Skin of body (tissue), 3 donors: ENCODE data around the gene HSFY2. TPM values are rescaled to one million over a fixed set of nuclear protein-coding genes. Genes with fewer than 3 reads are reported as not detected.
"Not testable (repeated sequence)": the region's sequence is repeated elsewhere in the genome, so short reads cannot be mapped to it uniquely, and the experiment has no call there.

Experiments
- DNase-seq: peaks from one replicate; lab custom pipeline; 2025; lab: John Stamatoyannopoulos, UW
- small RNA-seq: library from RNA; depleted of rRNA; stranded (forward); fragments of <200 nt; gene quantifications from one replicate; pipeline ENCODE3, GENCODE V24; 2014; ENCODE audit warnings: low replicate concordance
- total RNA-seq: library from RNA; depleted of rRNA; stranded (reverse); fragments of >200 nt; gene quantifications from one replicate; pipeline ENCODE4 v1.2.3, GENCODE V29; 2014

HSFY2 gene, protein sequence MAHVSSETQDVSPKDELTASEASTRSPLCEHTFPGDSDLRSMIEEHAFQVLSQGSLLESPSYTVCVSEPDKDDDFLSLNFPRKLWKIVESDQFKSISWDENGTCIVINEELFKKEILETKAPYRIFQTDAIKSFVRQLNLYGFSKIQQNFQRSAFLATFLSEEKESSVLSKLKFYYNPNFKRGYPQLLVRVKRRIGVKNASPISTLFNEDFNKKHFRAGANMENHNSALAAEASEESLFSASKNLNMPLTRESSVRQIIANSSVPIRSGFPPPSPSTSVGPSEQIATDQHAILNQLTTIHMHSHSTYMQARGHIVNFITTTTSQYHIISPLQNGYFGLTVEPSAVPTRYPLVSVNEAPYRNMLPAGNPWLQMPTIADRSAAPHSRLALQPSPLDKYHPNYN
- not detected for total RNA-seq

DNA sequence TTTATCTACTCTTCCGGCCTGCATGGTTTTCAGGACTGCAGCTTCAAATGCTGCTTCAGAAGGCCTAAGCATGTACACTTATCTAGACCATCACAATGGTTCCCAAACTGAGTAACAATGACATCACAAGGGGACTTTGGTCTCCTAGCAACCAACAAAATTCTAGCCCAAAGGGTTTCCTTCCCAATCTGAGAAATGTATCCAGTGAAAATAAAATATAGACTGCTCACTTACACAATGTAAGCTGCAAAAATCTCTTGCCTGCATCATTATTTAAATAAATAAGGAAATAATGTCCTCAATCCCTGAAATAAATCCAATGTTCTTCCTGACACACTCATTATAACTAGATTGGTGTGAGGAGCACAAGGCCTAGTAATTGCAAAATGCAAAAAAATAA, at the start of gene HSFY2:
Gene HSFY2 (minus strand): TSS at position 101 of the 400 bp plus-strand sequence. CDS start 117 bp downstream, outside the sequence.
- DNase-seq = not testable (repeated sequence)

DNA sequence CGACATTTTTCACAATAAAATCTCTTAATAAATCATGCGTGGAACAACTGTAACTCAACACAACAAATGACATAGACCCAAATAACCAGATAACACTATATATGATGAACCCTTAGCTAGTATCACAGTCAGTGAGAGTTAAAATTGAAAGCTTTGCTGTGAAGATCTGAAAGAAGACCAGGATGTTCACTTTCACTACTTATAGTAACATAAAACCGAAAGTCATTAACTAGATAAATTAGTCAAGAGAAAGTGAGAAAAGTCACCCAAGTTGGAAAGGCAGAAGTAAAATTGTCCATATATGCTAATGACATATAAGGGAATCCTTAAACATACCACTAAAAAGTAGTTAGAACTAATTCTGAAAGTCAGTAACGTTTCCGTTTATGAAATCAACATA, 42.2 kb upstream of the HSFY2 start:
- not testable (repeated sequence) for DNase-seq

DNA sequence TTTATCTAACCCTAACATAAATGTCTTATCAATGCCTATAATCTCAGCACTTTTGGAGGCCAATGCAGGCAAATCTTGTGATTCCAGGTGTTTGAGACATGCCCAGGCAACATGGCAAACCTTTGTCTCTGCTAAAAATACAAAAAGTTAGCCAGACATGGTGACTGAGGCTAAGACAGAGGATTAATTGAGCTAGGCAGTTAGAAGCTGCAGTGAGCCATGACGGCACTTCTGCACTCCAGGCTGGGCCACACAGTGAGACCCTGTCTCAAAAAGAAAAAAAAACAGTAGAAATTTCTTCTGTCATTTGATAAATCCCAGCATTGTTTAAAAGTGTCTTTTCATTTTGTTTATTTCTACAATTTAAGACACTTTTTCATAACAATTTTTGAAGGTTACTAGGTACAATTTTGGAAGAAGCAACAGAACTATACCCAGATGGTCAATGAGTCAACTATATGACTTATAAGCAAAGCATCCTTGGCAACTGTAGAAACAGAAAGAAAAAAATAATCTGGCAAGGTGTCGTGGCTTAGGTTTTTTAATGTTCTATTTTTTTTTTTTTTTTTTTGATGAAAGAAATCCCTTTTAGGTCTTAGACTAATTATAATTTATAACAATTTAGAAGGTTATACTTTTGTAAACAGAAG, 15.3 kb upstream of the HSFY2 start:
- not testable (repeated sequence) for DNase-seq

DNA sequence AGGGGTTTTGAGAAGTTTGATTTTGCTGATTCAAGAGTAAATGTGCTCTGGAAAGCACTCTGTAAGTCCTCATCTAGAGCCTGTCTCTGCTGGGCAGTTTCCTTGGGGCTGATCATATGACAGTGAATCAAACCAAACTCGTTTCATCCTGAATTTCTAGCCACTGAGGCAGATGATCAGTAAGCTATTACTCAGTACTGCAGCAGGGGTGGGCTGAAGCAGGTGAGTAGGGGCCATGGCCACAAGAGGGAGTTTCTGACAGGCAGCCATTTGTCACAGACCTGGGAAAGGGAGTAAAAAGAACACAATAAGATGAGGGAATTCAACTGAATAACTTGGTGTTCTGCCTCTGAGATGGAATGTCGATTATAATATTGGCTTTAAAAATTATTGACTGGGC, 19.5 kb downstream of the HSFY2 start:
- DNase-seq = not testable (repeated sequence)

DNA sequence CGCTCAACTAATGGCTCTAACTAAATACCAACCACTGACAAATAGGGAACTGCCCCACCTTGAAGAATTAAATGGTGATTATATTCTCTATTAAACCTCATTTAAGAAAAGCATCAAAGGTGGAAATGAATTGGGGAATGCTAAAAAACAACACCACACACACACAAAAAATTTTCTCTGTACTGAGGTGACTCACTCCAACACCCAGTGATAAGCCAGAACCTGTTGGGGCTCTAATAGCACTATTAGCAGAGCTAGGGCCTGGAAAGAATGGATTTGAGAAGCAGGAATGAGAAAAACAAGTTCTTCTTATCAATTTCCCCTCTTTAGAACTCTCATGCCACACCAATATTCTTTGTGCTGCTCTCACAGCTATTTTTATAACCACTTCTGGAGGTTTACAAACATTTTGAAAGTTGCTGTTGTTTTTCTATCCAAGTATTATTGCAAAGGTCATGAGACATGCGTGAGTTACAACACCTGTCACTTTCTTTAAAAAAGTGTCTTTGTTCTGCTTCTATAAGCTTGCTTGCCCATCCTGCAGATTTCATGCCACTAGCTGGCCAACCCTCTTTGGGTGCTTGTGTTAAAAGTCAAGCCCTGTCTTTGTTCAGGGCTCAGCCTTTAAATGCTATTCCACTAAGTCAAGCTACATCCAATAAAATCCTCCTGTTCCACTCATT, 20.3 kb downstream of the HSFY2 start:
- DNase-seq = not testable (repeated sequence)

DNA sequence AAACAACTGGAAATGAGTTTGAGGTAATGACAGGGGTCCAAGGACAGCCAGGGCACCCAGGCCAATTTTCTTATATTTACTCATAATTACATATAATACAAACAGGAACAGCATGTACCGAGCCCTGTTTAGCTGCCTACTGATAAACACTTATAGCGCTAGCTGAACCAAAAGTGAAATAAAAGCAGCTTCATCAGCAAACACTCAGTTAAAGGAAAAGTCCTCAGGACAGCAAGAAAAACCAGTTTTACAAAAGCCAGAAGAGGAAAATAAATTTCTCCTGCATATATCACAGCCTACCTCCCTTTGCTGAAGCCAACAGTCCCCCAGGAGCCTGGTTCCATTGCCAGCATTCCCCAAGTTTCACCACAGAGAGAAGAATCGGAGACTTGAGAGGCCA, 49.8 kb downstream of the HSFY2 start:
- not testable (repeated sequence) for DNase-seq

Small RNAs within 50 kb of the gene (small RNA-seq; reads per million reads assigned to genes)
- not detected for gene GPM6BP2

Other genes starting within 250 kb of the HSFY2 start
- not detected for gene HSFY1, start 227.0 kb downstream of the HSFY2 start, total RNA-seq